ENCODE results near the gene SLC25A29.

GRCh38 chr14:100281286-100282082, 24.8 kb downstream of the SLC25A29 start:
- TF ChIP-seq, protein P1, sequence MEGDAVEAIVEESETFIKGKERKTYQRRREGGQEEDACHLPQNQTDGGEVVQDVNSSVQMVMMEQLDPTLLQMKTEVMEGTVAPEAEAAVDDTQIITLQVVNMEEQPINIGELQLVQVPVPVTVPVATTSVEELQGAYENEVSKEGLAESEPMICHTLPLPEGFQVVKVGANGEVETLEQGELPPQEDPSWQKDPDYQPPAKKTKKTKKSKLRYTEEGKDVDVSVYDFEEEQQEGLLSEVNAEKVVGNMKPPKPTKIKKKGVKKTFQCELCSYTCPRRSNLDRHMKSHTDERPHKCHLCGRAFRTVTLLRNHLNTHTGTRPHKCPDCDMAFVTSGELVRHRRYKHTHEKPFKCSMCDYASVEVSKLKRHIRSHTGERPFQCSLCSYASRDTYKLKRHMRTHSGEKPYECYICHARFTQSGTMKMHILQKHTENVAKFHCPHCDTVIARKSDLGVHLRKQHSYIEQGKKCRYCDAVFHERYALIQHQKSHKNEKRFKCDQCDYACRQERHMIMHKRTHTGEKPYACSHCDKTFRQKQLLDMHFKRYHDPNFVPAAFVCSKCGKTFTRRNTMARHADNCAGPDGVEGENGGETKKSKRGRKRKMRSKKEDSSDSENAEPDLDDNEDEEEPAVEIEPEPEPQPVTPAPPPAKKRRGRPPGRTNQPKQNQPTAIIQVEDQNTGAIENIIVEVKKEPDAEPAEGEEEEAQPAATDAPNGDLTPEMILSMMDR (optimal IDR thresholded peaks at IDR 0.05 in 1 of 3, IDR thresholded peaks at IDR 0.05 in 1 of 3, conservative IDR thresholded peaks at IDR 0.05 in 1 of 3; ENCODE audit: extremely low read depth in 1 of 3, insufficient read depth in 2 of 3, low read length in 3 of 3): no peak
- no peak for TF ChIP-seq EZH2 (IDR thresholded peaks at IDR 0.05; ENCODE audit: low read length)
